ENCODE data around the gene KRTAP3-1.
"Not testable (repeated sequence)": the region's sequence is repeated elsewhere in the genome, so short reads cannot be mapped to it uniquely, and the experiment has no call there.

Gene KRTAP3-1

GRCh38 chr17:41008811-41009210 lies at the start of gene KRTAP3-1:
TSS of gene KRTAP3-1 (minus strand) at chr17:41009128. CDS start at chr17:41009074, 54 bp downstream.
- no peak for DNase-seq

- no peak for DNase-seq
These were observed 48.6 kb upstream of the KRTAP3-1 start for GRCh38 chr17:41057547-41057946.

GRCh38 chr17:41055130-41055529 lies 46.2 kb upstream of the KRTAP3-1 start, which contains the start of gene KRTAP2-2:
TSS of gene KRTAP2-2 (minus strand) at chr17:41055230. CDS start at chr17:41055211, 19 bp downstream.
- DNase-seq: not testable (repeated sequence)

GRCh38 chr17:41054556-41054955 lies 45.6 kb upstream of the KRTAP3-1 start:
- not testable (repeated sequence) for DNase-seq

GRCh38 chr17:41054025-41054424 lies 45.1 kb upstream of the KRTAP3-1 start:
- no peak for DNase-seq

- DNase-seq: no peak
These were observed 43.6 kb upstream of the KRTAP3-1 start for GRCh38 chr17:41052566-41052965.

GRCh38 chr17:41049110-41049509 lies 40.2 kb upstream of the KRTAP3-1 start:
- no peak for DNase-seq

GRCh38 chr17:41048441-41048840 lies 39.5 kb upstream of the KRTAP3-1 start:
- DNase-seq: no peak

- DNase-seq: not testable (repeated sequence)
These were observed 38.0 kb upstream of the KRTAP3-1 start, which contains the start of gene KRTAP2-1 for GRCh38 chr17:41046735-41047465. TSS of gene KRTAP2-1 (minus strand) at chr17:41047316. CDS start at chr17:41047267, 49 bp downstream.

- DNase-seq: no peak
These were observed 34.0 kb upstream of the KRTAP3-1 start for GRCh38 chr17:41042953-41043352.

GRCh38 chr17:41040783-41041571 lies 32.0 kb upstream of the KRTAP3-1 start, which contains the start of gene KRTAP1-1:
TSS of gene KRTAP1-1 (minus strand) at chr17:41041450. CDS start at chr17:41041397, 53 bp downstream.
- DNase-seq: not testable (repeated sequence)

- DNase-seq: no peak
These were observed 29.0 kb upstream of the KRTAP3-1 start for GRCh38 chr17:41037853-41038350.

GRCh38 chr17:41034346-41034935 lies 25.5 kb upstream of the KRTAP3-1 start, which contains the start of gene KRTAP1-3:
TSS of gene KRTAP1-3 (minus strand) at chr17:41034874. CDS start at chr17:41034821, 53 bp downstream.
- DNase-seq: not testable (repeated sequence)

- no peak for DNase-seq
These were observed 20.8 kb upstream of the KRTAP3-1 start, which contains the start of gene KRTAP1-4 for GRCh38 chr17:41029633-41030245. TSS of gene KRTAP1-4 (minus strand) at chr17:41030195. CDS start at chr17:41030078, 117 bp downstream.

- DNase-seq: no peak
These were observed 18.0 kb upstream of the KRTAP3-1 start, which contains the start of gene KRTAP1-5 for GRCh38 chr17:41026715-41027471. TSS of gene KRTAP1-5 (minus strand) at chr17:41027208. CDS start at chr17:41027155, 53 bp downstream.

GRCh38 chr17:41024697-41025096 lies 15.8 kb upstream of the KRTAP3-1 start:
- DNase-seq: no peak

- DNase-seq: no peak
These were observed 11.4 kb upstream of the KRTAP3-1 start for GRCh38 chr17:41020336-41020735.

- no peak for DNase-seq
These were observed 10.5 kb upstream of the KRTAP3-1 start for GRCh38 chr17:41019415-41019814.

GRCh38 chr17:41018541-41018940 lies 9.6 kb upstream of the KRTAP3-1 start:
- DNase-seq: no peak

GRCh38 chr17:41016578-41017215 lies 7.8 kb upstream of the KRTAP3-1 start:
- no peak for DNase-seq

GRCh38 chr17:41015454-41015853 lies 6.5 kb upstream of the KRTAP3-1 start:
- DNase-seq: no peak

Data from activated effector memory CD4-positive, alpha-beta T cell treated with Interleukin-2 at 50 U/mL for 16 hours (primary cell).